PC-9 (cell line): Measurements from ENCODE around the gene ATG16L1.

Experiments
- CTCF ChIP-seq: fragments of 200-600 bp; sonication (generic); conservative IDR thresholded peaks from 2 replicates; pipeline ENCODE4 v1.6.1; 2017; ENCODE audit warnings: mixed run types, antibody characterized with exemption, mild to moderate bottlenecking, moderate library complexity
- EZH2 ChIP-seq: fragments of 200-600 bp; sonication (generic); IDR thresholded peaks from 2 replicates; pipeline ENCODE4 v1.8.0; 2017; ENCODE audit warnings: antibody characterized with exemption, low read depth

- TF ChIP-seq CTCF (no peak), EZH2 (no peak)
Observed at GRCh38 chr2:233213975-233214374, 37.5 kb upstream of the ATG16L1 start.
